WTC11 (cell line): ENCODE results near the gene SLC12A8. TPM values are rescaled to one million over a fixed set of nuclear protein-coding genes. Genes with fewer than 3 reads are reported as not detected.

Source experiments
- ATAC-seq: fragments of 200-7000 bp; cut with Tn5 transposase; 2 replicates; pipeline ENCODE4 v1.10.0; 2021; ENCODE audit warnings: mild to moderate bottlenecking, moderate library complexity
- CTCF ChIA-PET: fragments of 300-600 bp; sonication (Branson Sonifier 250); formaldehyde crosslinking; loops from one replicate; lab custom pipeline; 2021; ENCODE audit warnings: antibody characterized with exemption; lab: Charles Lee
- POLR2A ChIA-PET: fragments of 350-600 bp; sonication (Branson Sonifier 250); formaldehyde crosslinking; loops from one replicate; lab custom pipeline; 2021; ENCODE audit warnings: antibody characterized with exemption; lab: Charles Lee
- DNase-seq: peaks from one replicate; pipeline ENCODE4 v3.0.0; 2021; ENCODE audit warnings: low spot score
- H3K27ac Mint-ChIP-seq: 2 replicates; pipeline ENCODE4 v1.8.0; 2021; ENCODE audit warnings: mixed read lengths
- H3K27me3 Mint-ChIP-seq: 2 replicates; pipeline ENCODE4 v1.8.0; 2021; ENCODE audit warnings: low read depth, mild to moderate bottlenecking, moderate library complexity, mixed read lengths
- H3K36me3 Mint-ChIP-seq: 2 replicates; pipeline ENCODE4 v1.8.0; 2021; ENCODE audit warnings: mixed read lengths
- H3K4me1 Mint-ChIP-seq: 2 replicates; pipeline ENCODE4 v1.8.0; 2022; ENCODE audit warnings: mixed read lengths
- H3K4me3 Mint-ChIP-seq: 2 replicates; pipeline ENCODE4 v1.8.0; 2021; ENCODE audit warnings: mild to moderate bottlenecking, moderate library complexity, mixed read lengths
- H3K9me3 Mint-ChIP-seq: 2 replicates; pipeline ENCODE4 v1.8.0; 2021; ENCODE audit warnings: mixed read lengths
- CREB1 ChIP-seq: sonication (generic); formaldehyde crosslinking; IDR thresholded peaks from 2 replicates; pipeline ENCODE4 v1.8.0; 2023; ENCODE audit warnings: mild to moderate bottlenecking, missing genetic modification reagents
- EMX1 ChIP-seq: fragments of 250-450 bp; sonication (Bioruptor Pico); IDR thresholded peaks from 2 replicates; pipeline ENCODE4 v1.8.0; 2021; ENCODE audit warnings: mild to moderate bottlenecking
- FOXJ3 ChIP-seq: sonication (generic); formaldehyde crosslinking; IDR thresholded peaks from 2 replicates; pipeline ENCODE4 v1.9.0; 2021; ENCODE audit warnings: missing genetic modification reagents, mild to moderate bottlenecking, borderline replicate concordance
- FOXP4 ChIP-seq: sonication (generic); formaldehyde crosslinking; IDR thresholded peaks from 2 replicates; pipeline ENCODE4 v1.8.0; 2022; ENCODE audit warnings: mild to moderate bottlenecking, missing genetic modification reagents
- KAT7 ChIP-seq: sonication (generic); formaldehyde crosslinking; IDR thresholded peaks from 2 replicates; pipeline ENCODE4 v1.8.1; 2023; ENCODE audit warnings: missing genetic modification reagents, mild to moderate bottlenecking, borderline replicate concordance
- RORB ChIP-seq: fragments of 250-450 bp; sonication (Bioruptor Pico); IDR thresholded peaks from 2 replicates; pipeline ENCODE4 v1.9.0; 2021; ENCODE audit warnings: mild to moderate bottlenecking
- SMAD4 ChIP-seq: sonication (generic); formaldehyde crosslinking; IDR thresholded peaks from 2 replicates; pipeline ENCODE4 v1.8.0; 2022; ENCODE audit warnings: mild to moderate bottlenecking, missing genetic modification reagents
- SOX15 ChIP-seq: fragments of 250-450 bp; sonication (Bioruptor Pico); IDR thresholded peaks from 2 replicates; pipeline ENCODE4 v1.9.0; 2021; ENCODE audit warnings: mild to moderate bottlenecking
- SP1 ChIP-seq: sonication (generic); formaldehyde crosslinking; conservative IDR thresholded peaks from 2 replicates; pipeline ENCODE4 v1.8.1; 2022; ENCODE audit warnings: missing genetic modification reagents
- TP53 ChIP-seq: sonication (generic); formaldehyde crosslinking; IDR thresholded peaks from 2 replicates; pipeline ENCODE4 v1.8.1; 2023; ENCODE audit warnings: mild to moderate bottlenecking, missing genetic modification reagents
- USF1 ChIP-seq: sonication (generic); formaldehyde crosslinking; IDR thresholded peaks from 2 replicates; pipeline ENCODE4 v1.8.0; 2022; ENCODE audit warnings: mild to moderate bottlenecking, missing genetic modification reagents
- USF2 ChIP-seq: sonication (generic); formaldehyde crosslinking; IDR thresholded peaks from 2 replicates; pipeline ENCODE4 v1.8.1; 2023; ENCODE audit warnings: mild to moderate bottlenecking, missing genetic modification reagents, moderate library complexity
- ZBTB21 ChIP-seq: sonication (generic); formaldehyde crosslinking; IDR thresholded peaks from 2 replicates; pipeline ENCODE4 v1.8.1; 2023; ENCODE audit warnings: mild to moderate bottlenecking, missing genetic modification reagents, borderline replicate concordance
- ZNF512 ChIP-seq: sonication (generic); formaldehyde crosslinking; IDR thresholded peaks from 2 replicates; pipeline ENCODE4 v1.8.1; 2022; ENCODE audit warnings: missing genetic modification reagents, borderline replicate concordance
- total RNA-seq: library from RNA; stranded (reverse); gene quantifications from 3 replicates; pipeline ENCODE4 v1.2.3, GENCODE V29; 2021
- TF ChIP-seq, protein P1 (sequence below): sonication (generic); formaldehyde crosslinking; IDR thresholded peaks from 2 replicates; pipeline ENCODE4 v1.8.1; 2023; ENCODE audit warnings: mild to moderate bottlenecking, missing genetic modification reagents
- TF ChIP-seq, protein P2 (sequence below): sonication (generic); formaldehyde crosslinking; IDR thresholded peaks from 2 replicates; pipeline ENCODE4 v1.8.1; 2022; ENCODE audit warnings: low read depth, missing genetic modification reagents, borderline replicate concordance
- TF ChIP-seq, protein P3 (sequence below): fragments of 200-600 bp; IDR thresholded peaks from 2 replicates; pipeline ENCODE4 v1.8.0; 2022; ENCODE audit warnings: antibody characterized with exemption

The SLC12A8 gene
- total RNA-seq, 1 experiment from 2014 or later = 9.1 TPM

GRCh38 chr3:125118600-125118999 lies 93.9 kb downstream of the SLC12A8 start:
- Mint-ChIP-seq H3K4me1 (peaks cover 57% of the 10 kb centered on the region), H3K27ac (no peak overlapping the region), H3K27me3 (peaks cover 11% of the 10 kb centered on the region), H3K4me3 (no peak overlapping the region), H3K9me3 (no peaks in the 10 kb centered on the region), H3K36me3 (0 out of 2 replicates have a peak, but pooled peaks cover 3% of the 10 kb centered on the region)
- CTCF ChIA-PET = interaction anchor here (1.2 kb wide), 1 partner anchor 20 kb away, joined by 3 read pairs; no protein-coding TSS in a partner anchor
- POLR2A ChIA-PET = no interaction called here
- ATAC-seq (no peak), DNase-seq (no peak)
- TF ChIP-seq FOXJ3 (CRISPR knock-in tag) (no peak), EMX1 (CRISPR knock-in tag) (no peak), TP53 (CRISPR knock-in tag) (no peak), ZBTB21 (CRISPR knock-in tag) (no peak), FOXP4 (CRISPR knock-in tag) (no peak), SOX15 (CRISPR knock-in tag) (no peak), KAT7 (CRISPR knock-in tag) (no peak), CREB1 (CRISPR knock-in tag) (no peak), USF2 (CRISPR knock-in tag) (no peak), ZNF512 (CRISPR knock-in tag) (no peak), SP1 (no peak), USF1 (CRISPR knock-in tag) (no peak), SMAD4 (CRISPR knock-in tag) (no peak), RORB (CRISPR knock-in tag) (no peak)
- TF ChIP-seq, protein P1, sequence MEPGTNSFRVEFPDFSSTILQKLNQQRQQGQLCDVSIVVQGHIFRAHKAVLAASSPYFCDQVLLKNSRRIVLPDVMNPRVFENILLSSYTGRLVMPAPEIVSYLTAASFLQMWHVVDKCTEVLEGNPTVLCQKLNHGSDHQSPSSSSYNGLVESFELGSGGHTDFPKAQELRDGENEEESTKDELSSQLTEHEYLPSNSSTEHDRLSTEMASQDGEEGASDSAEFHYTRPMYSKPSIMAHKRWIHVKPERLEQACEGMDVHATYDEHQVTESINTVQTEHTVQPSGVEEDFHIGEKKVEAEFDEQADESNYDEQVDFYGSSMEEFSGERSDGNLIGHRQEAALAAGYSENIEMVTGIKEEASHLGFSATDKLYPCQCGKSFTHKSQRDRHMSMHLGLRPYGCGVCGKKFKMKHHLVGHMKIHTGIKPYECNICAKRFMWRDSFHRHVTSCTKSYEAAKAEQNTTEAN (CRISPR knock-in tag) = no peak
- TF ChIP-seq, protein P2, sequence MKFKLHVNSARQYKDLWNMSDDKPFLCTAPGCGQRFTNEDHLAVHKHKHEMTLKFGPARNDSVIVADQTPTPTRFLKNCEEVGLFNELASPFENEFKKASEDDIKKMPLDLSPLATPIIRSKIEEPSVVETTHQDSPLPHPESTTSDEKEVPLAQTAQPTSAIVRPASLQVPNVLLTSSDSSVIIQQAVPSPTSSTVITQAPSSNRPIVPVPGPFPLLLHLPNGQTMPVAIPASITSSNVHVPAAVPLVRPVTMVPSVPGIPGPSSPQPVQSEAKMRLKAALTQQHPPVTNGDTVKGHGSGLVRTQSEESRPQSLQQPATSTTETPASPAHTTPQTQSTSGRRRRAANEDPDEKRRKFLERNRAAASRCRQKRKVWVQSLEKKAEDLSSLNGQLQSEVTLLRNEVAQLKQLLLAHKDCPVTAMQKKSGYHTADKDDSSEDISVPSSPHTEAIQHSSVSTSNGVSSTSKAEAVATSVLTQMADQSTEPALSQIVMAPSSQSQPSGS (CRISPR knock-in tag) = no peak
- TF ChIP-seq, protein P3, sequence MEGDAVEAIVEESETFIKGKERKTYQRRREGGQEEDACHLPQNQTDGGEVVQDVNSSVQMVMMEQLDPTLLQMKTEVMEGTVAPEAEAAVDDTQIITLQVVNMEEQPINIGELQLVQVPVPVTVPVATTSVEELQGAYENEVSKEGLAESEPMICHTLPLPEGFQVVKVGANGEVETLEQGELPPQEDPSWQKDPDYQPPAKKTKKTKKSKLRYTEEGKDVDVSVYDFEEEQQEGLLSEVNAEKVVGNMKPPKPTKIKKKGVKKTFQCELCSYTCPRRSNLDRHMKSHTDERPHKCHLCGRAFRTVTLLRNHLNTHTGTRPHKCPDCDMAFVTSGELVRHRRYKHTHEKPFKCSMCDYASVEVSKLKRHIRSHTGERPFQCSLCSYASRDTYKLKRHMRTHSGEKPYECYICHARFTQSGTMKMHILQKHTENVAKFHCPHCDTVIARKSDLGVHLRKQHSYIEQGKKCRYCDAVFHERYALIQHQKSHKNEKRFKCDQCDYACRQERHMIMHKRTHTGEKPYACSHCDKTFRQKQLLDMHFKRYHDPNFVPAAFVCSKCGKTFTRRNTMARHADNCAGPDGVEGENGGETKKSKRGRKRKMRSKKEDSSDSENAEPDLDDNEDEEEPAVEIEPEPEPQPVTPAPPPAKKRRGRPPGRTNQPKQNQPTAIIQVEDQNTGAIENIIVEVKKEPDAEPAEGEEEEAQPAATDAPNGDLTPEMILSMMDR = no peak
